ENCODE results near the gene TMEM79.

The TMEM79 gene

GRCh38 chr1:156310962-156311361 lies 26.8 kb downstream of the TMEM79 start:
- no peak overlapping the region for H3K4ac ChIP-seq (ENCODE audit: low read depth, low read length)
- no peak for DNase-seq
- H2AFZ ChIP-seq (ENCODE audit: insufficient read depth, low read length, poor library complexity), result no peak overlapping the region
- no peaks in the 10 kb centered on the region for H3K9me3 ChIP-seq (ENCODE audit: insufficient read depth, low read depth, low read length)
- no peak overlapping the region for H3K4me3 ChIP-seq (ENCODE audit: low read depth, low read length)
- H4K8ac ChIP-seq (ENCODE audit: low read depth, low read length), result no peak overlapping the region
- no peaks in the 10 kb centered on the region for H3K27me3 ChIP-seq (ENCODE audit: insufficient read depth, low read length)
- H2BK120ac ChIP-seq (ENCODE audit: insufficient read depth, low read length, poor library complexity), result no peak overlapping the region
- H2BK12ac ChIP-seq (ENCODE audit: low read length), result no peak overlapping the region
- H3K27ac ChIP-seq (ENCODE audit: low read depth, low read length), result no peak overlapping the region
- no peak overlapping the region for H3K23ac ChIP-seq (ENCODE audit: low read length)
- H3K79me1 ChIP-seq (ENCODE audit: low read length), result no peaks in the 10 kb centered on the region
- H3K18ac ChIP-seq (ENCODE audit: low read length), result no peak overlapping the region
- no peak overlapping the region for H2BK5ac ChIP-seq (ENCODE audit: low read depth, low read length, poor library complexity)
- H3K79me2 ChIP-seq (ENCODE audit: control insufficient read depth, insufficient read depth, low read length, poor library complexity), result no peaks in the 10 kb centered on the region
- no peaks in the 10 kb centered on the region for H3K4me1 ChIP-seq (ENCODE audit: control insufficient read depth in 1 of 2, insufficient read depth in 2 of 2, low read length in 2 of 2)
- no peak overlapping the region for H2AK5ac ChIP-seq (ENCODE audit: low read length)
- no CpG with 5 or more reads among the region's 6 CpGs for WGBS (ENCODE audit: extremely low coverage, insufficient coverage, insufficient read length)
- no peak overlapping the region for H3K14ac ChIP-seq (ENCODE audit: low read length)
- H3K36me3 ChIP-seq (ENCODE audit: control insufficient read depth in 1 of 2, insufficient read depth in 2 of 2, low read length in 2 of 2), result peaks cover 40 to 57% of the 10 kb centered on the region in 2 experiments
- H4K12ac ChIP-seq (ENCODE audit: low read depth, low read length), result no peak overlapping the region
- H3K4me2 ChIP-seq (ENCODE audit: low read length), result no peak overlapping the region
- H4K91ac ChIP-seq (ENCODE audit: low read depth, low read length), result no peak overlapping the region
- no peak overlapping the region for H3K9ac ChIP-seq (ENCODE audit: low read length)

GRCh38 chr1:156316909-156317308 lies 32.8 kb downstream of the TMEM79 start:
- H3K4me3 ChIP-seq (ENCODE audit: low read depth, low read length), result no peak overlapping the region
- H2BK5ac ChIP-seq (ENCODE audit: low read depth, low read length, poor library complexity), result no peak overlapping the region
- no peaks in the 10 kb centered on the region for H3K27me3 ChIP-seq (ENCODE audit: insufficient read depth, low read length)
- no CpG with 5 or more reads among the region's 7 CpGs for WGBS (ENCODE audit: extremely low coverage, insufficient coverage, insufficient read length)
- no peak overlapping the region for H2AK5ac ChIP-seq (ENCODE audit: low read length)
- no peak overlapping the region for H3K4ac ChIP-seq (ENCODE audit: low read depth, low read length)
- no peaks in the 10 kb centered on the region for H3K79me2 ChIP-seq (ENCODE audit: control insufficient read depth, insufficient read depth, low read length, poor library complexity)
- no peak overlapping the region for H3K18ac ChIP-seq (ENCODE audit: low read length)
- no peak overlapping the region for H3K14ac ChIP-seq (ENCODE audit: low read length)
- H3K79me1 ChIP-seq (ENCODE audit: low read length), result no peaks in the 10 kb centered on the region
- H4K8ac ChIP-seq (ENCODE audit: low read depth, low read length), result no peak overlapping the region
- no peak overlapping the region for H3K9ac ChIP-seq (ENCODE audit: low read length)
- H3K36me3 ChIP-seq (ENCODE audit: control insufficient read depth in 1 of 2, insufficient read depth in 2 of 2, low read length in 2 of 2), result peaks cover 36 to 69% of the 10 kb centered on the region in 2 experiments
- H3K23ac ChIP-seq (ENCODE audit: low read length), result no peak overlapping the region
- DNase-seq, result no peak
- no peak overlapping the region for H2AFZ ChIP-seq (ENCODE audit: insufficient read depth, low read length, poor library complexity)
- H3K4me1 ChIP-seq (ENCODE audit: control insufficient read depth in 1 of 2, insufficient read depth in 2 of 2, low read length in 2 of 2), result no peaks in the 10 kb centered on the region
- no peak overlapping the region for H4K12ac ChIP-seq (ENCODE audit: low read depth, low read length)
- H2BK120ac ChIP-seq (ENCODE audit: insufficient read depth, low read length, poor library complexity), result no peak overlapping the region
- H3K4me2 ChIP-seq (ENCODE audit: low read length), result no peak overlapping the region
- H4K91ac ChIP-seq (ENCODE audit: low read depth, low read length), result no peak overlapping the region
- no peak overlapping the region for H3K27ac ChIP-seq (ENCODE audit: low read depth, low read length)
- H3K9me3 ChIP-seq (ENCODE audit: insufficient read depth, low read depth, low read length), result no peaks in the 10 kb centered on the region
- no peak overlapping the region for H2BK12ac ChIP-seq (ENCODE audit: low read length)

DNA sequence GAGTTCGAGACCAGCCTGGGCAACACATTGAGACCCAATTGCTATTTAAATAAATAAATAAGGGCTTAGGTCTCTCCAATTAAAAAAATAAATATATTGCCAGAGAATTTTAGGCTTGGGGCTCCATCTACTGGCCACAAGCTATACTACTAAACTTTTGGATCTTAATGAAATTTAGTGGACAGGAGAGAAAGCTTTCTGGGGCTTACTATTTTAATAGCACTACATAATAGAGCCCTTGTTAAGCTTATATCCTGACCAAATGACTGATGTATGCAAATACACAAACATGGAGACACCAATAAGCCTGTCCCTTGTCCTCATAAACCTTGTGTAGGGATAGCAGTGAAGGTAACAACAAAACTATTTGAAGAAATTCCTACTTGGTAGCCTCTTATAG lies 35.5 kb downstream of the TMEM79 start:
- Histone ChIP-seq H2BK12ac (ENCODE audit: low read length) (no peak overlapping the region), H2BK5ac (ENCODE audit: low read depth, low read length, poor library complexity) (no peak overlapping the region), H2BK120ac (ENCODE audit: insufficient read depth, low read length, poor library complexity) (no peak overlapping the region), H3K18ac (ENCODE audit: low read length) (no peak overlapping the region), H3K36me3 (ENCODE audit: control insufficient read depth in 1 of 2, insufficient read depth in 2 of 2, low read length in 2 of 2) (peaks cover 50 to 68% of the 10 kb centered on the region in 2 experiments), H3K14ac (ENCODE audit: low read length) (no peak overlapping the region), H3K79me2 (ENCODE audit: control insufficient read depth, insufficient read depth, low read length, poor library complexity) (no peaks in the 10 kb centered on the region), H3K4ac (ENCODE audit: low read depth, low read length) (no peak overlapping the region), H3K27me3 (ENCODE audit: insufficient read depth, low read length) (no peaks in the 10 kb centered on the region), H3K4me3 (ENCODE audit: low read depth, low read length) (no peak overlapping the region), H3K23ac (ENCODE audit: low read length) (no peak overlapping the region), H3K79me1 (ENCODE audit: low read length) (no peaks in the 10 kb centered on the region), H3K4me2 (ENCODE audit: low read length) (no peak overlapping the region), H4K8ac (ENCODE audit: low read depth, low read length) (no peak overlapping the region), H2AFZ (ENCODE audit: insufficient read depth, low read length, poor library complexity) (no peak overlapping the region), H3K4me1 (ENCODE audit: control insufficient read depth in 1 of 2, insufficient read depth in 2 of 2, low read length in 2 of 2) (no peaks in the 10 kb centered on the region), H3K9me3 (ENCODE audit: insufficient read depth, low read depth, low read length) (no peaks in the 10 kb centered on the region), H3K27ac (ENCODE audit: low read depth, low read length) (no peak overlapping the region), H3K9ac (ENCODE audit: low read length) (no peak overlapping the region), H4K91ac (ENCODE audit: low read depth, low read length) (no peak overlapping the region), H2AK5ac (ENCODE audit: low read length) (no peak overlapping the region), H4K12ac (ENCODE audit: low read depth, low read length) (no peak overlapping the region)
- DNase-seq, result peak in 1 of 2 donors; percentile 65
- WGBS (ENCODE audit: extremely low coverage, insufficient coverage, insufficient read length), result no CpG with 5 or more reads among the region's 1 CpG

DNA sequence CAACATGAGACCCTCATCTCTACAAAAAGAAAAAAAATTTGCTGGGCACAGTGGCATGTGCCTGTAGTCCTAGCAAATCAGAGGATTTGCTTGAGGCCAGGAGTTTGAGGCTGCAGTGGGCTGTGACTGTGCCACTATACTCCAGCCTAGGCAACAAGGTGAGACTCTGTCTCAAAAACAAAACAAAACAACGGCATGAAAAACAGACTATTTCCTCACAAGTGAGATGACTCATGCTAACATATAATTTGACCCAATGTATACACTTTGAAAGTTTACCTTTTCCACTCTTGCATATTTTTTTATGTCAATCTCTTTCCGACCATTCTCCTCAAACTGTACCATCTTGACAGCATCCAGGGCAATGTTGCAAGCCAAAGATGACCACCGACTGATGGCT lies 36.4 kb downstream of the TMEM79 start:
- H3K14ac ChIP-seq (ENCODE audit: low read length), result no peak overlapping the region
- no peak overlapping the region for H2AFZ ChIP-seq (ENCODE audit: insufficient read depth, low read length, poor library complexity)
- no peak overlapping the region for H3K4me2 ChIP-seq (ENCODE audit: low read length)
- H3K9me3 ChIP-seq (ENCODE audit: insufficient read depth, low read depth, low read length), result no peaks in the 10 kb centered on the region
- no peak overlapping the region for H2AK5ac ChIP-seq (ENCODE audit: low read length)
- H3K36me3 ChIP-seq (ENCODE audit: control insufficient read depth in 1 of 2, insufficient read depth in 2 of 2, low read length in 2 of 2), result peaks cover 55 to 72% of the 10 kb centered on the region in 2 experiments
- no CpG with 5 or more reads among the region's 3 CpGs for WGBS (ENCODE audit: extremely low coverage, insufficient coverage, insufficient read length)
- no peaks in the 10 kb centered on the region for H3K27me3 ChIP-seq (ENCODE audit: insufficient read depth, low read length)
- no peak overlapping the region for H3K23ac ChIP-seq (ENCODE audit: low read length)
- no peak overlapping the region for H2BK12ac ChIP-seq (ENCODE audit: low read length)
- no peak overlapping the region for H3K18ac ChIP-seq (ENCODE audit: low read length)
- no peak overlapping the region for H4K91ac ChIP-seq (ENCODE audit: low read depth, low read length)
- H4K8ac ChIP-seq (ENCODE audit: low read depth, low read length), result no peak overlapping the region
- no peak overlapping the region for H3K9ac ChIP-seq (ENCODE audit: low read length)
- H3K79me1 ChIP-seq (ENCODE audit: low read length), result no peaks in the 10 kb centered on the region
- no peak overlapping the region for H3K4ac ChIP-seq (ENCODE audit: low read depth, low read length)
- no peak overlapping the region for H4K12ac ChIP-seq (ENCODE audit: low read depth, low read length)
- H3K79me2 ChIP-seq (ENCODE audit: control insufficient read depth, insufficient read depth, low read length, poor library complexity), result no peaks in the 10 kb centered on the region
- no peak overlapping the region for H2BK120ac ChIP-seq (ENCODE audit: insufficient read depth, low read length, poor library complexity)
- no peak overlapping the region for H3K4me3 ChIP-seq (ENCODE audit: low read depth, low read length)
- H3K27ac ChIP-seq (ENCODE audit: low read depth, low read length), result no peak overlapping the region
- peak; percentile 7 to 38 for DNase-seq
- no peak overlapping the region for H2BK5ac ChIP-seq (ENCODE audit: low read depth, low read length, poor library complexity)
- no peaks in the 10 kb centered on the region for H3K4me1 ChIP-seq (ENCODE audit: control insufficient read depth in 1 of 2, insufficient read depth in 2 of 2, low read length in 2 of 2)
